GM23338 (cell line): ENCODE measurements around the gene C19orf25. TPM values are rescaled to one million over a fixed set of nuclear protein-coding genes. Genes with fewer than 3 reads are reported as not detected.

Experiments
- ATAC-seq: fragments of 200-7000 bp; cut with Tn5 transposase; 3 replicates; pipeline ENCODE4 v1.9.1; 2020
- DNase-seq: peaks from one replicate; pipeline ENCODE4 v3.0.0-alpha.2; 2015; ENCODE audit warnings: low spot score
- H2AFZ ChIP-seq: fragments of 200-600 bp; sonication (generic); 2 replicates; pipeline ENCODE4 v1.8.0; 2016; ENCODE audit warnings: antibody characterized with exemption, mild to moderate bottlenecking, moderate library complexity
- H3F3A ChIP-seq: fragments of 200-600 bp; sonication (generic); replicated peaks from 2 replicates; pipeline ENCODE4 v1.8.0; 2017; ENCODE audit warnings: antibody characterized with exemption, mixed run types, low read depth
- H3K27ac ChIP-seq: fragments of 200-600 bp; sonication (generic); 2 replicates; pipeline ENCODE4 v1.6.1; 2016; ENCODE audit warnings: low read depth
- H3K27me3 ChIP-seq: fragments of 200-600 bp; sonication (generic); 2 replicates; pipeline ENCODE4 v1.8.0; 2016; ENCODE audit warnings: mild to moderate bottlenecking, mixed run types, moderate library complexity; ENCODE audit not compliant: insufficient read depth
- H3K36me3 ChIP-seq: fragments of 200-600 bp; sonication (generic); 2 replicates; pipeline ENCODE4 v1.8.0; 2016; ENCODE audit warnings: mild to moderate bottlenecking; ENCODE audit not compliant: insufficient read depth
- H3K4me1 ChIP-seq: fragments of 200-600 bp; sonication (generic); 2 replicates; pipeline ENCODE4 v1.8.0; 2016; ENCODE audit warnings: mild to moderate bottlenecking, moderate library complexity; ENCODE audit not compliant: insufficient read depth
- H3K4me2 ChIP-seq: fragments of 200-600 bp; sonication (generic); 2 replicates; pipeline ENCODE4 v1.7.1; 2017; ENCODE audit warnings: mixed run types
- H3K4me3 ChIP-seq: fragments of 200-600 bp; sonication (generic); 2 replicates; pipeline ENCODE4 v1.6.1; 2016; ENCODE audit warnings: mixed run types
- H3K79me2 ChIP-seq: fragments of 200-600 bp; sonication (generic); replicated peaks from 2 replicates; pipeline ENCODE4 v1.8.0; 2017; ENCODE audit warnings: mild to moderate bottlenecking; ENCODE audit not compliant: insufficient read depth
- H3K9me2 ChIP-seq: fragments of 200-600 bp; sonication (generic); 2 replicates; pipeline ENCODE4 v1.8.0; 2017; ENCODE audit not compliant: insufficient read depth
- H4K20me1 ChIP-seq: fragments of 200-600 bp; sonication (generic); replicated peaks from 2 replicates; pipeline ENCODE4 v1.8.0; 2017; ENCODE audit warnings: mild to moderate bottlenecking; ENCODE audit not compliant: insufficient read depth
- H3K27ac Mint-ChIP-seq: 2 replicates; pipeline ENCODE4 v1.8.0; 2020; ENCODE audit warnings: inconsistent platforms, mild to moderate bottlenecking, moderate library complexity, mixed read lengths
- H3K27me3 Mint-ChIP-seq: 3 replicates; pipeline ENCODE4 v1.8.0; 2022; ENCODE audit warnings: low read depth, mild to moderate bottlenecking, moderate library complexity, mixed read lengths, inconsistent platforms; ENCODE audit not compliant: insufficient read depth, poor library complexity
- H3K36me3 Mint-ChIP-seq: 3 replicates; pipeline ENCODE4 v1.8.0; 2021; ENCODE audit warnings: low read depth, mild to moderate bottlenecking, inconsistent platforms, moderate library complexity, mixed read lengths
- H3K4me1 Mint-ChIP-seq: 3 replicates; pipeline ENCODE4 v1.8.0; 2020; ENCODE audit warnings: mild to moderate bottlenecking, inconsistent platforms, mixed read lengths
- H3K4me3 Mint-ChIP-seq: 3 replicates; pipeline ENCODE4 v1.8.0; 2021; ENCODE audit warnings: moderate library complexity, mild to moderate bottlenecking, inconsistent platforms, mixed read lengths
- H3K9me3 Mint-ChIP-seq: 3 replicates; pipeline ENCODE4 v1.8.0; 2020; ENCODE audit warnings: moderate library complexity, mild to moderate bottlenecking, inconsistent platforms, mixed read lengths
- CREB1 ChIP-seq: fragments of 250-450 bp; sonication (Bioruptor Pico); IDR thresholded peaks from 2 replicates; pipeline ENCODE4 v1.5.0; 2020; ENCODE audit warnings: low read depth, mild to moderate bottlenecking, moderate library complexity
- CTCF ChIP-seq, 2 experiments: fragments of 200-600 bp in 1 of 2; sonication (generic) in 1 of 2; conservative IDR thresholded peaks; 2 replicates each; pipeline versions ENCODE4 v1.5.1 to v1.6.1; 2016 to 2017; ENCODE audit warnings: antibody characterized with exemption in 2 of 2, low read depth in 2 of 2, mild to moderate bottlenecking in 2 of 2, moderate library complexity in 1 of 2
- ETS1 ChIP-seq: IDR thresholded peaks from 2 replicates; pipeline ENCODE4 v1.6.1; 2016; ENCODE audit warnings: antibody characterized with exemption
- EZH2 ChIP-seq: fragments of 200-600 bp; sonication (generic); IDR thresholded peaks from one replicate; pipeline ENCODE4 v1.8.0; 2017; ENCODE audit warnings: antibody characterized with exemption, mild to moderate bottlenecking, low read depth; ENCODE audit not compliant: unreplicated experiment
- EZH2phosphoT487 ChIP-seq: fragments of 200-600 bp; sonication (generic); IDR thresholded peaks from one replicate; pipeline ENCODE4 v1.8.1; 2018; ENCODE audit warnings: antibody characterized with exemption; ENCODE audit not compliant: unreplicated experiment
- JUNB ChIP-seq: IDR thresholded peaks from one replicate; pipeline ENCODE4 v1.6.1; 2016; ENCODE audit warnings: antibody characterized with exemption; ENCODE audit not compliant: unreplicated experiment
- NANOG ChIP-seq: IDR thresholded peaks from 2 replicates; pipeline ENCODE4 v1.6.1; 2016; ENCODE audit warnings: antibody characterized with exemption, borderline replicate concordance
- POLR2AphosphoS5 ChIP-seq: IDR thresholded peaks from 2 replicates; pipeline ENCODE4 v1.6.1; 2016; ENCODE audit warnings: antibody characterized with exemption, low read depth
- REST ChIP-seq: IDR thresholded peaks from one replicate; pipeline ENCODE4 v1.6.1; 2018; ENCODE audit warnings: antibody characterized with exemption; ENCODE audit not compliant: unreplicated experiment
- STAT1 ChIP-seq: IDR thresholded peaks from one replicate; pipeline ENCODE4 v1.6.1; 2016; ENCODE audit warnings: antibody characterized with exemption; ENCODE audit not compliant: unreplicated experiment
- ZNF114 ChIP-seq: fragments of 250-450 bp; sonication (Bioruptor Pico); IDR thresholded peaks from 2 replicates; pipeline ENCODE4 v1.5.0; 2020; ENCODE audit warnings: mild to moderate bottlenecking, moderate library complexity
- ZNF331 ChIP-seq: fragments of 250-450 bp; sonication (Bioruptor Pico); IDR thresholded peaks from 2 replicates; pipeline ENCODE4 v1.5.0; 2020; ENCODE audit warnings: low read depth, mild to moderate bottlenecking, moderate library complexity
- ZNF462 ChIP-seq: fragments of 250-450 bp; sonication (Bioruptor Pico); IDR thresholded peaks from 2 replicates; pipeline ENCODE4 v1.5.0; 2020; ENCODE audit warnings: mild to moderate bottlenecking, moderate library complexity
- polyA plus RNA-seq: library from polyadenylated mRNA; unstranded; fragments of >200 nt; fragmentation: Nextera tagmentation; extraction: Ambion mirVana; gene quantifications from 2 replicates; pipeline ENCODE4 v1.2.1, GENCODE V29; 2016
- total RNA-seq: library from RNA; depleted of rRNA; stranded (reverse); fragments of >200 nt; shearing (Covaris generic); gene quantifications from 2 replicates; pipeline ENCODE4 v1.2.3, GENCODE V29; 2014

The C19orf25 gene
- total and polyA plus RNA-seq, 2 experiments from 2014 or later: 43.5 to 61.1 TPM

GRCh38 chr19:1461862-1462261 lies 17.2 kb downstream of the C19orf25 start:
- Mint-ChIP-seq H3K27ac (no peak overlapping the region), H3K4me3 (no peak overlapping the region), H3K9me3 (no peaks in the 10 kb centered on the region), H3K27me3 (peaks cover 43% of the 10 kb centered on the region), H3K36me3 (peaks cover 7% of the 10 kb centered on the region; the same call in 2 of the 3 replicates), H3K4me1 (peaks cover 4% of the 10 kb centered on the region; the same call in 2 of the 3 replicates)
- Histone ChIP-seq H3K4me1 (no peaks in the 10 kb centered on the region; the same call in 1 of the 2 replicates), H3K27me3 (peaks cover 33% of the 10 kb centered on the region), H3K9me2 (no peaks in the 10 kb centered on the region), H3F3A (0 out of 2 replicates have a peak, but pooled peaks cover 7% of the 10 kb centered on the region), H3K27ac (no peak overlapping the region), H3K4me3 (no peak overlapping the region), H3K4me2 (no peak overlapping the region), H3K36me3 (no peaks in the 10 kb centered on the region), H2AFZ (no peak overlapping the region), H4K20me1 (peaks cover 4% of the 10 kb centered on the region; the same call in 1 of the 2 replicates), H3K79me2 (no peaks in the 10 kb centered on the region)
- DNase-seq (no peak), ATAC-seq (no peak)
- no peak for TF ChIP-seq ZNF331
- TF ChIP-seq EZH2phosphoT487: no peak
- no peak for TF ChIP-seq STAT1
- TF ChIP-seq JUNB: no peak
- no peak for TF ChIP-seq CREB1 (CRISPR knock-in tag)
- no peak for TF ChIP-seq CTCF (conservative IDR thresholded peaks at IDR 0.05; ENCODE audit: low read depth in 2 of 2)
- TF ChIP-seq EZH2: no peak
- no peak for TF ChIP-seq ZNF462 (CRISPR knock-in tag)
- no peak for TF ChIP-seq ZNF114 (CRISPR knock-in tag)
- no peak for TF ChIP-seq ETS1
- no peak for TF ChIP-seq POLR2AphosphoS5
- no peak for TF ChIP-seq REST
- TF ChIP-seq NANOG: no peak
